CD1c-positive myeloid dendritic cell (primary cell): ENCODE measurements around the gene SSR4.

ENCODE experiments used
- DNase-seq: peaks from one replicate; pipeline ENCODE4 v3.0.0-alpha.2; 2016; ENCODE audit errors: extremely low spot score

Gene SSR4

GRCh38 chrX:153829799-153830639 is 35.6 kb downstream of the SSR4 start, which contains the start of gene PDZD4:
Gene PDZD4 (minus strand): TSS chrX:153830544. CDS start chrX:153830298, 246 bp downstream.
- DNase-seq: no peak

GRCh38 chrX:153830640-153831428 is 36.4 kb downstream of the SSR4 start:
- DNase-seq: no peak

GRCh38 chrX:153831429-153832150 is 37.1 kb downstream of the SSR4 start:
- DNase-seq: peak; percentile 2

GRCh38 chrX:153832728-153833127 is 38.3 kb downstream of the SSR4 start:
- no peak for DNase-seq

GRCh38 chrX:153836921-153837320 is 42.5 kb downstream of the SSR4 start:
- no peak for DNase-seq

- DNase-seq: no peak
Observed at GRCh38 chrX:153844509-153845082, 50.1 kb downstream of the SSR4 start.

- no peak for DNase-seq
Observed at GRCh38 chrX:153845195-153845594, 50.7 kb downstream of the SSR4 start.

- DNase-seq: no peak
Observed at GRCh38 chrX:153845842-153846241, 51.4 kb downstream of the SSR4 start.
